AG10803 (cell line): Measurements from ENCODE around the gene SPOCK2.

Source experiments
- DNase-seq: peaks from one replicate; pipeline ENCODE4 v3.0.0; 2010; ENCODE audit warnings: low read depth
- H3K4me3 ChIP-seq: 2 replicates; pipeline ENCODE4 v1.5.1; 2011; ENCODE audit warnings: mild to moderate bottlenecking, low read length, control low read depth
- CTCF ChIP-seq: conservative IDR thresholded peaks from 2 replicates; pipeline ENCODE4 v1.5.1; 2011; ENCODE audit warnings: mild to moderate bottlenecking, low read length, control low read depth, inconsistent platforms

The SPOCK2 gene

DNA sequence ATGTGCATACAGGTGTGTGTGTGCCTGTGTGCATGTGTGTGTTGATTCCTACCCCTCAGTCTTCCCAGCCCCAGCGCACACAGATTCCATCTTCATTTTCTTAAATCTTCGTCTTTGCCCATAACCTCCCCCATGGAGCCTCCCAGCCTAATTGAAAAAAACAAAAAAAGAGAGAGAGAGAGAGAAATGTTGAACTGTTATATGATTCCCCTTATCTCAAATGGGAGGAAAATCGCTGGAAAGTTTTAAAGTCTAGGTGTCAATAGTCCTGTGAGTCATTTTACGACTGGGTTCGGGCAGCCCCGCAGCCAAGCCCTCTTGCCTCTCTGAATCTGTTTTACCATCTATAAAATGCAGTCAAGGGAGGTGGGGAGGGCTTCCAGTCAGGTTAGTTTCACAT is 60.9 kb downstream of the SPOCK2 start:
- DNase-seq: no peak
- no peak overlapping the region for H3K4me3 ChIP-seq
- TF ChIP-seq CTCF: no peak

- TF ChIP-seq CTCF: no peak
- no peak overlapping the region for H3K4me3 ChIP-seq
- peak; percentile 47 for DNase-seq
Observed at GRCh38 chr10:72026278-72027111, 61.9 kb downstream of the SPOCK2 start.

DNA sequence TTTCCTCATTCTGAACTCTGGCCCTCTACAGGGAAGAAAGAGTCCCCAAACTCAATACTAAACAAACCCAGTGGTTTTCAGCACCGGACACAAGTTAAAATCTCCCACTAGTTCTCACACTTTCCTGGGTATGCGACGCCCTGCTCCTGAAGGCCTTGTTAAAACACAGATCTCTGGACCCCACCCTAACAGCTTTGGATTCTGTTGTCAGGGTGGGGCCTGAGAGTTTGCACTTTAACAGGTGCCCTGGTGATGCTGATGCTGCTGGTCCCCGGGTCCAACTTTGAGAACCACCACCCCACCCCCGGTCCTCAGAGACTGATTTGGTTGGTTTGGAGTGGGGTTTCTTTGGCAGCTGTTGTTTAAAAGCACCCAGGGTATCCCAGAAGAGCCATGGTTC is 62.5 kb downstream of the SPOCK2 start:
- no peak for DNase-seq
- no peak for TF ChIP-seq CTCF
- no peak overlapping the region for H3K4me3 ChIP-seq

DNA sequence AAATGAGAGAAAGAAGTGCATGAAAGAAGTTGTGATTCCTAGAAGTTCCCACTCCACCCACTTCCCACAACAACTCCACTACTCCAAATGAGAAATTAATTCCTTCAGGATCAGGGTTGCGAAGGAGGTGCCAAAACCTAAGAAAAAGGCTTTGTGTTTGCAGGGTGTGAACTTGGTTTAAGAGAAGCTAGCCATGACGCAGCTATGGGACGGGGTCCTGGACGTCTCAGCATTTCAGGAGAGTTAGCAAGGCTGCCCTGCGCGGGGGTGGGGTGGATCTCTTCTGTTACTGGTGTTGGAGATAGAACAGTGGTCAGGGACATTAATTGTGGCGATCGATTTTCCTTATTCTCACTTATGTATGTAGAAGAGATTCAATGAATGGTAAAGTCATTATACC is 63.0 kb downstream of the SPOCK2 start:
- H3K4me3 ChIP-seq: no peak overlapping the region
- no peak for DNase-seq
- no peak for TF ChIP-seq CTCF

DNA sequence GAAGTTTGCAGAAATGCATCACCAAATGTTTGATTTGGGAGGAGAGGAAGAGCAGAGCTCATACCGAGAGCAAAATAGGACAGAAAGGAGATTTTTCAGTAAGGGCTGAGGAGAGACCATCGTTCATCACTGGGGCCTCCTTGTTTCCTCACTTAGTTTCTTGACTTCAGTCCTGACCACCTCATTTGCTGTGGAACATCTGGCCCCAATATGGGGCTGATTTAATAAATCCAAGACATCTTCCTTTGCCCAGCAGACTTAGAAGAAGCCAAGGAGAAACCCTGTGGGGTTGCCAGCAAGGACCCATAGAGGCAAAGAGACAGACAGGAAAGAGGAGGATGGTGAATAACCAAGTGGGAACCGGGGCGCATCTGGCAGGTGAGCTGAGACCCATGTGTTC is 63.8 kb downstream of the SPOCK2 start:
- no peak overlapping the region for H3K4me3 ChIP-seq
- DNase-seq: peak; percentile 72
- TF ChIP-seq CTCF: no peak

DNA sequence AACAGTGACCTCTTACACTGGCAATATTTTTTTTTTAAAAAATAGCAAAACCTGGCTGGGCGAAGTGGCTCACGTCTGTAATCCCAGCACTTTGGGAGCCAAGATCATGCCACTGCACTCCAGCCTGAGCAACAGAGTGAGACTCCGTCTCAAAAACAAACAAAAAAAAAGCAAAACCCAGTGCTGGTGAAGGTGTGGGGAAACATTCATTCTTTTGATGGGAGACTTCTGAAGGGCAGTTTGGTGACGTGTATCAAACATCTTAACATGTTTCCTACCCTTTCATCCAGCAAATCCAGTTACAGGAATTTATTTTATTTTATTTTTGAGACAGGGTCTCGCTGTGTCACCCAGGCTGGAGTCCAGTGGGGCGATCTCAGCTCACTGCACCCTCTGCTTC is 66.1 kb downstream of the SPOCK2 start:
- no peak for DNase-seq
- no peak overlapping the region for H3K4me3 ChIP-seq
- no peak for TF ChIP-seq CTCF
